ENCODE data around the gene SCFD2.

The SCFD2 gene

DNA sequence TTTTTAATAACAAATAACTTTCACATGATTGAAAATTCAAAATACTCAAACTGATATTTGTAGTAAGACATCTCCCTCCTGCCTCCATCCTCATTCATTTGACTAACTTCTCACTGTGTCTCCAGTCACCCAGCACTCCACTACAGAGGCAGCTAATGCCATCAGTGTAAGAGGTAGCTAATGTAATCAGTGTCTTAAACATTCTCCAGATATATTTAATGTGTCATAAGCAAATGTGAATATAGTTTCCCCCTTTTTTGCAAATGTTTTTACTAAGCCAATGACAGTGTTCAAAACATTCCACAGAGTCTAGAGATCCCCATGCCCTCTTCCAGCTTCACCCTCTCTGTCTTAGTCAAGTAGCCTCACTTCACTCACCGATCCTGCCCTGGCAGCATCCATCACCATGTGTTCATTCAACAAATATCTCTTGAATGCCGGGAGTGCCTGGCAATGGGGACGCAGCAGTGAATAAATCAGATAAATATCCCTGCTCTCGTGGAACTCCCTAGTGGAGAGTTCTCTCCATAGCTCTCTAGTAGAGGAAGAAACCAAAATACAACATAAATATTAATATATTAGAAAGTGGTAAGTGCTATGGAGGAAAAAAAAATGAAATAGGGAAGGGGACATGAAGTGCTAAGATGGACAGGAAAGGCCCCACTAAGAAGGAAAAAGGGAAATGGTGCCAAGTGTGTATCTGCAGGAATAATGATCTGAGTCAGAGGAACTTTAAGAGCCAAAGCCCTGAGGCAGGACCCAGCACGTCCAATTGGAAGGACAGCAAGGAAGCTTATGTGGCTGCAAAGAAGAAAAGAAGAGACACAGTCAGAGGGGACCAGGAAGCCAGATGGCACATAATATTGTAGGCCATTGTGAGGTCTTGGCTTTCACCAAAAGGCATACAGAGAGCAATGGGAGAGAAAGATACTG is 18.7 kb downstream of the SCFD2 start:
- TF ChIP-seq TAF1 (IDR thresholded peaks at IDR 0.05; ENCODE audit: borderline replicate concordance, insufficient read depth, low read length): no peak
- TF ChIP-seq, protein P1, sequence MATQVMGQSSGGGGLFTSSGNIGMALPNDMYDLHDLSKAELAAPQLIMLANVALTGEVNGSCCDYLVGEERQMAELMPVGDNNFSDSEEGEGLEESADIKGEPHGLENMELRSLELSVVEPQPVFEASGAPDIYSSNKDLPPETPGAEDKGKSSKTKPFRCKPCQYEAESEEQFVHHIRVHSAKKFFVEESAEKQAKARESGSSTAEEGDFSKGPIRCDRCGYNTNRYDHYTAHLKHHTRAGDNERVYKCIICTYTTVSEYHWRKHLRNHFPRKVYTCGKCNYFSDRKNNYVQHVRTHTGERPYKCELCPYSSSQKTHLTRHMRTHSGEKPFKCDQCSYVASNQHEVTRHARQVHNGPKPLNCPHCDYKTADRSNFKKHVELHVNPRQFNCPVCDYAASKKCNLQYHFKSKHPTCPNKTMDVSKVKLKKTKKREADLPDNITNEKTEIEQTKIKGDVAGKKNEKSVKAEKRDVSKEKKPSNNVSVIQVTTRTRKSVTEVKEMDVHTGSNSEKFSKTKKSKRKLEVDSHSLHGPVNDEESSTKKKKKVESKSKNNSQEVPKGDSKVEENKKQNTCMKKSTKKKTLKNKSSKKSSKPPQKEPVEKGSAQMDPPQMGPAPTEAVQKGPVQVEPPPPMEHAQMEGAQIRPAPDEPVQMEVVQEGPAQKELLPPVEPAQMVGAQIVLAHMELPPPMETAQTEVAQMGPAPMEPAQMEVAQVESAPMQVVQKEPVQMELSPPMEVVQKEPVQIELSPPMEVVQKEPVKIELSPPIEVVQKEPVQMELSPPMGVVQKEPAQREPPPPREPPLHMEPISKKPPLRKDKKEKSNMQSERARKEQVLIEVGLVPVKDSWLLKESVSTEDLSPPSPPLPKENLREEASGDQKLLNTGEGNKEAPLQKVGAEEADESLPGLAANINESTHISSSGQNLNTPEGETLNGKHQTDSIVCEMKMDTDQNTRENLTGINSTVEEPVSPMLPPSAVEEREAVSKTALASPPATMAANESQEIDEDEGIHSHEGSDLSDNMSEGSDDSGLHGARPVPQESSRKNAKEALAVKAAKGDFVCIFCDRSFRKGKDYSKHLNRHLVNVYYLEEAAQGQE (IDR thresholded peaks at IDR 0.05; ENCODE audit: insufficient read depth in 1 of 2, low read depth in 2 of 2, low read length in 2 of 2): no peak
- no peak for TF ChIP-seq POLR2AphosphoS5 (IDR thresholded peaks at IDR 0.05; ENCODE audit: low read depth, low read length)
- no peak for TF ChIP-seq FOXP2 (optimal IDR thresholded peaks at IDR 0.05; ENCODE audit: borderline replicate concordance, extremely low read depth, extremely low read length, insufficient read depth)
- TF ChIP-seq SIN3A (IDR thresholded peaks at IDR 0.05; ENCODE audit: borderline replicate concordance, insufficient read depth, low read length): no peak

DNA sequence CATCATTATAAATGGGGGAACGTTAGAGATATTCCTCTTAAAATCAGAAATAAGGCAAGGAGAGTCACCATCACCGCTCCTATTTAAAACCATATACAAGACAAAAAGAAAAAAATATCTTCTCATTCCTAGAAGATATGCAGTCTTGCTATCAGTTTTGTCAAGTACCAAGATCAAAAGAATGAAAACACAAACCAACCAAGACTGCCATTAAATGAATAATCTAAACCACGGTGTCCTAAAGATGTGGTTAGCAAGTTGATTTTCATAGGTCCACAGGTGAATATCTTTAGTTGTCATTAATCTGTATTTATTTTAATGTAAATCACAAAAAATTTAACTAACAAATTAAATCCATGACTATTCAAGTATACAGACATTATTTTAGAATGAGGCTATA is 39.3 kb downstream of the SCFD2 start:
- no peak for TF ChIP-seq TAF1 (IDR thresholded peaks at IDR 0.05; ENCODE audit: borderline replicate concordance, insufficient read depth, low read length)

DNA sequence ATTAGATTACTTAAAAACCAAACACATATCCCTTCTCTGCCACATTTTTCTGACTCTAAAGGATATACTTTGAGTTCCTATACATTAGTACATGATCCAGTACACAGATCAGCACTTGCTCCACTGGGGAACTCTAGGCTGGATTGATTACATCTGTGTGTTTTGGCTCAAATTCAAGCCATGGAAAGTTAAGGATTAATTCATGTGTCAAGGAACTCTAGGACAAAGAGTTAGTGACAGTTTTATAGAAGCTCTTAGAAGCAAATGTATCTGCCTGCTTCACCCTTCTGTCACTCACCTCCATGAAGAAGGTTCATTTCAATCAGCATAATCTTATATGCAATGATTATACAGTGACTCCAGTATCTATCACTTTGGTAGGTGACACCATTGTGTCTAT is 43.2 kb downstream of the SCFD2 start:
- TF ChIP-seq FOXP2 (optimal IDR thresholded peaks at IDR 0.05; ENCODE audit: borderline replicate concordance, extremely low read depth, extremely low read length, insufficient read depth) (no peak), TAF1 (IDR thresholded peaks at IDR 0.05; ENCODE audit: borderline replicate concordance, insufficient read depth, low read length) (no peak), POLR2AphosphoS5 (IDR thresholded peaks at IDR 0.05; ENCODE audit: low read depth, low read length) (no peak), SIN3A (IDR thresholded peaks at IDR 0.05; ENCODE audit: borderline replicate concordance, insufficient read depth, low read length) (no peak)
- TF ChIP-seq, protein P1 (IDR thresholded peaks at IDR 0.05; ENCODE audit: insufficient read depth in 1 of 2, low read depth in 2 of 2, low read length in 2 of 2): no peak

DNA sequence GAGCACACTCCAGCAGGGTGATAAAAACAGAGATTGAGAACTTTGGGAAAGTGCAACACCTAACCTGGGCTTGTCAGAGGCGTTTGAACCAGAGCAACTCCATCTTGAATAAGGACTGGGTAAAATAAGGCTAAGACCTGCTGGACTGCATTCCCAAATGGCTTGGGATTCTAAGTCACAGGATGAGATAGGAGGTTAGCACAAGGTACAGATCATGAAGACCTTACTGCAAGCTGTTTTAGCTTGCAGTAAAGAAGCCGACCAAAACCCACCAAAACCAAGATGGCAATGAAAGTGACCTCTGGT is 43.9 kb downstream of the SCFD2 start:
- no peak for TF ChIP-seq FOXP2 (optimal IDR thresholded peaks at IDR 0.05; ENCODE audit: borderline replicate concordance, extremely low read depth, extremely low read length, insufficient read depth)
- TF ChIP-seq TAF1 (IDR thresholded peaks at IDR 0.05; ENCODE audit: borderline replicate concordance, insufficient read depth, low read length): no peak
- no peak for TF ChIP-seq POLR2AphosphoS5 (IDR thresholded peaks at IDR 0.05; ENCODE audit: low read depth, low read length)
- TF ChIP-seq, protein P1 (IDR thresholded peaks at IDR 0.05; ENCODE audit: insufficient read depth in 1 of 2, low read depth in 2 of 2, low read length in 2 of 2): no peak

DNA sequence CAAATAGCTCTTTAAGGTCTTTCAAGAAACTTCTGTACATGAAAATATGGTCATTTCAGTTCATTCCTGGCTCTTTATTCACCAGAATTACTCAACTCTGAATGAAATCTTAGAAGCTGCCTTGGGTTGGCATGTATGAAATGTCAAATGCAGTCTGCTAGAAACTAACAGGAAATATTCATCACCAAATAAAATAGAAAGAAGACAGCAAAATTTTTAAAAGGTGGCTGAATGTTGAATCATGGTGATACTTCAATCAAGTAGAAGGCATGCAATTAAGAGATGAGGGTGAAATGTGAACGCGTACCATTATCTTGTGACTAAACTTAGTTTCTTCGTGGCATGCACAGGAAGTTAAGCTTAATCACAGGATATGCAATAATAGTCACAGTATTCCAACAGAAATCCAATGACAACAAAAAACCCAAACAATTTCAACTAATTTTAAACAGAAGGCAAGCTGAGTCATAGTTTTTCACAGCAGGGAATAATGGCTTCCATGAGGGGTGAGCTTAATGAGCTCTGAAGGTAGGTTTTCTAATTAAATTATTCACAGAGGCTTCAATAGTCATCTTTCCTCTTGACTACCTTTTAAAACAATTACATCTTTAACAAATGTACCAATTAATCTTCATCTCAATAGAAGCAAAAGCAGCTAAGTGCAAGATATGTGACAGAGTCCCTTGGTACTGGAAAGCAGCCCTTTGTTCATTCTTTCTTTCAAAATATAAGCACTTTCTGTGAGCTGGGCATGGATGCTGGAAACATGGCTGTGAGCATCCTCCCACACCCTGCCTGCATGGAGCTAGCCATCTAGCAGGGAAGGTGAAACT is 44.5 kb downstream of the SCFD2 start:
- no peak for TF ChIP-seq SIN3A (IDR thresholded peaks at IDR 0.05; ENCODE audit: borderline replicate concordance, insufficient read depth, low read length)

DNA sequence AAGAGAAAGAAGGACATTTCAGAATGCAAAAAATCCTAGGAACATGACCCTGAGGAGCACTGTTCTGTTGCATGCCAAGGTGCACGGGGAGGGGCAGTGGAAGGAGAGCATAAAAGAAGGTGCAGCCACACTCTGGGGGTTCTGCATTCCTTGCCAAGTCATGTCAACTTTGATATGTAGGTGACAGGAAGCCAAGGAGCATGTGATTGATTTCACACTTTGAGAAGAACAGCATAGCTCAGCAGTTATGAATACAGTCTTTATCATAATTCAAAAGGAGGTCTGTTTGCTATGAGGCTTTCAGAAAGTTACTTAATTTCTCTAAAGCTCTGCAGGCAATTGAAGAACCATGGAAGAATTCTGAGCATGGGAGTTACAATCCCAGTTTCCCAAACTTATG is 50.6 kb downstream of the SCFD2 start:
- TF ChIP-seq SIN3A (IDR thresholded peaks at IDR 0.05; ENCODE audit: borderline replicate concordance, insufficient read depth, low read length): no peak
- no peak for TF ChIP-seq FOXP2 (optimal IDR thresholded peaks at IDR 0.05; ENCODE audit: borderline replicate concordance, extremely low read depth, extremely low read length, insufficient read depth)
- TF ChIP-seq POLR2AphosphoS5 (IDR thresholded peaks at IDR 0.05; ENCODE audit: low read depth, low read length): no peak
- TF ChIP-seq, protein P1 (IDR thresholded peaks at IDR 0.05; ENCODE audit: insufficient read depth in 1 of 2, low read depth in 2 of 2, low read length in 2 of 2): no peak
- TF ChIP-seq TAF1 (IDR thresholded peaks at IDR 0.05; ENCODE audit: borderline replicate concordance, insufficient read depth, low read length): no peak

All from PFSK-1 (cell line).